H9 (cell line): ENCODE measurements around the gene SLC1A1. TPM values are rescaled to one million over a fixed set of nuclear protein-coding genes. Genes with fewer than 3 reads are reported as not detected.

Experiments used
- DNase-seq: peaks from one replicate; pipeline ENCODE4 v3.0.0-alpha.2; 2017
- H2AFZ ChIP-seq: one replicate; pipeline ENCODE4 v1.6.1; 2013; ENCODE audit warnings: mild to moderate bottlenecking, low read length, control low read depth, moderate library complexity
- H2AK5ac ChIP-seq: 2 replicates; pipeline ENCODE4 v1.6.1; 2013; ENCODE audit warnings: low read length, control low read depth, mixed read lengths; ENCODE audit not compliant: insufficient read length
- H2BK120ac ChIP-seq: one replicate; pipeline ENCODE4 v1.6.1; 2013; ENCODE audit warnings: low read depth, mild to moderate bottlenecking, low read length, control low read depth, inconsistent platforms; ENCODE audit not compliant: poor library complexity, severe bottlenecking
- H2BK12ac ChIP-seq: 2 replicates; pipeline ENCODE4 v1.6.1; 2013; ENCODE audit warnings: low read length, control low read depth, mixed read lengths, low read depth; ENCODE audit not compliant: insufficient read length
- H2BK15ac ChIP-seq: 2 replicates; pipeline ENCODE4 v1.6.1; 2013; ENCODE audit warnings: low read depth, low read length, control low read depth
- H2BK20ac ChIP-seq: one replicate; pipeline ENCODE4 v1.6.1; 2013; ENCODE audit warnings: low read depth, mild to moderate bottlenecking, low read length, control low read depth, inconsistent platforms; ENCODE audit not compliant: poor library complexity, severe bottlenecking
- H2BK5ac ChIP-seq: 2 replicates; pipeline ENCODE4 v1.6.1; 2013; ENCODE audit warnings: low read length, control low read depth, mixed read lengths; ENCODE audit not compliant: insufficient read length
- H3K14ac ChIP-seq: 2 replicates; pipeline ENCODE4 v1.6.1; 2013; ENCODE audit warnings: low read length, control low read depth; ENCODE audit not compliant: insufficient read depth
- H3K18ac ChIP-seq: 2 replicates; pipeline ENCODE4 v1.6.1; 2013; ENCODE audit warnings: low read depth, mild to moderate bottlenecking, mixed read lengths, low read length, control low read depth; ENCODE audit not compliant: insufficient read length
- H3K23ac ChIP-seq: 2 replicates; pipeline ENCODE4 v1.6.1; 2013; ENCODE audit warnings: low read length, control low read depth, mixed read lengths, low read depth; ENCODE audit not compliant: insufficient read length
- H3K23me2 ChIP-seq: 2 replicates; pipeline ENCODE4 v1.6.1; 2013; ENCODE audit warnings: low read depth, mild to moderate bottlenecking, mixed read lengths, low read length, control low read depth; ENCODE audit not compliant: insufficient read length, poor library complexity, severe bottlenecking
- H3K27ac ChIP-seq: 2 replicates; pipeline ENCODE4 v1.5.1; 2013; ENCODE audit warnings: low read length, control low read depth, mixed read lengths, low read depth; ENCODE audit not compliant: insufficient read length
- H3K27me3 ChIP-seq: 2 replicates; pipeline ENCODE4 v1.6.1; 2013; ENCODE audit warnings: low read length, control low read depth, inconsistent platforms; ENCODE audit not compliant: insufficient read depth
- H3K4ac ChIP-seq: 2 replicates; pipeline ENCODE4 v1.6.1; 2013; ENCODE audit warnings: low read depth, mild to moderate bottlenecking, control low read depth, inconsistent platforms, low read length, moderate library complexity
- H3K4me1 ChIP-seq: 2 replicates; pipeline ENCODE4 v1.6.1; 2013; ENCODE audit warnings: low read length, control low read depth, inconsistent platforms; ENCODE audit not compliant: insufficient read depth
- H3K4me2 ChIP-seq: 2 replicates; pipeline ENCODE4 v1.6.1; 2013; ENCODE audit warnings: low read length, control low read depth, mixed read lengths; ENCODE audit not compliant: insufficient read length, insufficient read depth
- H3K56ac ChIP-seq: 2 replicates; pipeline ENCODE4 v1.6.1; 2013; ENCODE audit warnings: low read depth, mild to moderate bottlenecking, mixed read lengths, low read length, control low read depth; ENCODE audit not compliant: insufficient read length
- H3K79me1 ChIP-seq: 2 replicates; pipeline ENCODE4 v1.6.1; 2013; ENCODE audit warnings: low read depth, mild to moderate bottlenecking, moderate library complexity, low read length, control low read depth, inconsistent platforms; ENCODE audit not compliant: insufficient read depth, poor library complexity, severe bottlenecking
- H3K79me2 ChIP-seq: 2 replicates; pipeline ENCODE4 v1.6.1; 2013; ENCODE audit warnings: low read length, control low read depth, inconsistent platforms; ENCODE audit not compliant: insufficient read depth
- H3K9ac ChIP-seq: 2 replicates; pipeline ENCODE4 v1.6.1; 2013; ENCODE audit warnings: low read length, control low read depth, mixed read lengths; ENCODE audit not compliant: insufficient read length; ENCODE audit errors: extremely low read depth
- H3K9me3 ChIP-seq: one replicate; pipeline ENCODE4 v1.6.1; 2013; ENCODE audit warnings: low read depth, low read length, inconsistent platforms; ENCODE audit not compliant: control insufficient read depth
- H3T11ph ChIP-seq: one replicate; pipeline ENCODE4 v1.6.1; 2013; ENCODE audit warnings: mild to moderate bottlenecking, low read length, control low read depth, inconsistent platforms
- H4K20me1 ChIP-seq: one replicate; pipeline ENCODE4 v1.6.1; 2013; ENCODE audit not compliant: control insufficient read depth, insufficient read length, insufficient read depth
- H4K5ac ChIP-seq: 2 replicates; pipeline ENCODE4 v1.6.1; 2013; ENCODE audit warnings: low read depth, mild to moderate bottlenecking, mixed read lengths, low read length, control low read depth; ENCODE audit not compliant: insufficient read length
- H4K8ac ChIP-seq: replicated peaks from 2 replicates; pipeline ENCODE4 v1.6.1; 2013; ENCODE audit warnings: low read length, control low read depth, mixed read lengths, low read depth; ENCODE audit not compliant: insufficient read length
- H4K91ac ChIP-seq: 2 replicates; pipeline ENCODE4 v1.6.1; 2013; ENCODE audit warnings: low read depth, mild to moderate bottlenecking, moderate library complexity, mixed read lengths, low read length, control low read depth; ENCODE audit not compliant: insufficient read length
- H3K27ac Mint-ChIP-seq, 3 experiments: 2 replicates in 2 of 3; 3 replicates in 1 of 3; pipeline ENCODE4 v1.8.0; 2020 to 2021; ENCODE audit warnings: mixed read lengths in 3 of 3, mild to moderate bottlenecking in 1 of 3, moderate library complexity in 1 of 3
- H3K27me3 Mint-ChIP-seq: 2 replicates; pipeline ENCODE4 v1.8.0; 2021; ENCODE audit warnings: low read depth, mild to moderate bottlenecking, moderate library complexity, mixed read lengths
- H3K36me3 Mint-ChIP-seq, 3 experiments: 2 replicates in 2 of 3; 3 replicates in 1 of 3; pipeline ENCODE4 v1.8.0; 2020 to 2021; ENCODE audit warnings: low read depth in 3 of 3, mixed read lengths in 3 of 3; ENCODE audit not compliant: insufficient read depth in 1 of 3
- H3K4me1 Mint-ChIP-seq, 2 experiments: 2 replicates each; pipeline ENCODE4 v1.8.0; 2020; ENCODE audit warnings: mixed read lengths in 2 of 2
- H3K4me3 Mint-ChIP-seq, 2 experiments: 2 replicates in 1 of 2; 3 replicates in 1 of 2; pipeline ENCODE4 v1.8.0; 2020 to 2021; ENCODE audit warnings: mild to moderate bottlenecking in 2 of 2, mixed read lengths in 2 of 2, moderate library complexity in 1 of 2
- H3K9me3 Mint-ChIP-seq, 2 experiments: 2 replicates in 1 of 2; 3 replicates in 1 of 2; pipeline ENCODE4 v1.8.0; 2020; ENCODE audit warnings: mild to moderate bottlenecking in 2 of 2, mixed read lengths in 2 of 2, moderate library complexity in 1 of 2
- CTCF ChIP-seq: fragments of 200-600 bp; sonication (generic); conservative IDR thresholded peaks from 3 replicates; pipeline ENCODE4 v1.8.0; 2021; ENCODE audit warnings: antibody characterized with exemption, mild to moderate bottlenecking
- WGBS: extraction: QIAGEN DNeasy Blood & Tissue Kit; methylation state at CpG from one replicate; pipeline ENCODE4 v1.1.7; 2013; ENCODE audit warnings: missing lambda C conversion rate, low lambda C conversion rate, mixed read lengths; ENCODE audit not compliant: insufficient read length; ENCODE audit errors: extremely low coverage; 5-methylcytosine and 5-hydroxymethylcytosine counted together
- total RNA-seq: library from RNA; stranded (reverse); gene quantifications from 2 replicates; pipeline ENCODE4 v1.2.1, GENCODE V29; 2021

The SLC1A1 gene
- total RNA-seq, 1 experiment from 2014 or later, result 4.7 TPM

GRCh38 chr9:4461437-4461836 is 28.8 kb upstream of the SLC1A1 start:
- Mint-ChIP-seq H3K4me1 (no peaks in the 10 kb centered on the region), H3K27me3 (no peaks in the 10 kb centered on the region), H3K36me3 (peaks cover 2 to 8% (median 3%) of the 10 kb centered on the region in 3 experiments; a peak in 6 of 7 replicates), H3K4me3 (no peak overlapping the region), H3K9me3 (peaks cover 6 to 9% of the 10 kb centered on the region in 2 experiments; a peak in 4 of 5 replicates), H3K27ac (no peak overlapping the region; a peak in 1 of 7 replicates)
- Histone ChIP-seq H2BK5ac (no peak overlapping the region), H3K4me2 (no peak overlapping the region), H3K79me2 (no peaks in the 10 kb centered on the region), H2AFZ (no peak overlapping the region), H3K18ac (no peak overlapping the region), H3K27ac (no peak overlapping the region), H3T11ph (no peak overlapping the region), H3K23me2 (no peaks in the 10 kb centered on the region), H3K4ac (no peak overlapping the region), H4K20me1 (no peaks in the 10 kb centered on the region), H2BK15ac (no peak overlapping the region), H2AK5ac (no peak overlapping the region), H3K4me1 (no peaks in the 10 kb centered on the region), H3K23ac (no peak overlapping the region), H3K27me3 (no peaks in the 10 kb centered on the region), H4K91ac (no peak overlapping the region), H2BK120ac (no peak overlapping the region), H2BK20ac (no peak overlapping the region), H3K9me3 (peaks cover under 1% of the 10 kb centered on the region), H3K14ac (no peak overlapping the region), H3K9ac (no peak overlapping the region), H3K56ac (no peak overlapping the region), H4K5ac (no peak overlapping the region), H3K79me1 (no peaks in the 10 kb centered on the region), H2BK12ac (no peak overlapping the region), H4K8ac (no peak overlapping the region)
- TF ChIP-seq CTCF, result no peak
- WGBS, result no CpG with 5 or more reads among the region's 2 CpGs
- DNase-seq, result no peak
